Karpas-422 (cell line): Measurements from ENCODE around the gene CPN1. TPM values are rescaled to one million over a fixed set of nuclear protein-coding genes. Genes with fewer than 3 reads are reported as not detected.
"Not testable (repeated sequence)": the region's sequence is repeated elsewhere in the genome, so short reads cannot be mapped to it uniquely, and the experiment has no call there.

Experiments
- DNase-seq: peaks from one replicate; pipeline ENCODE4 v3.0.0-alpha.2; 2015
- H2AFZ ChIP-seq: fragments of 200-600 bp; sonication (generic); 2 replicates; pipeline ENCODE4 v1.6.1; 2014; ENCODE audit warnings: antibody characterized with exemption, low read length, mixed read lengths
- H3K27ac ChIP-seq: fragments of 200-600 bp; sonication (generic); 2 replicates; pipeline ENCODE4 v1.5.1; 2014; ENCODE audit warnings: mild to moderate bottlenecking, low read length, moderate library complexity
- H3K27me3 ChIP-seq: fragments of 200-600 bp; sonication (generic); 2 replicates; pipeline ENCODE4 v1.6.1; 2014; ENCODE audit warnings: low read length, mixed read lengths
- H3K36me3 ChIP-seq: fragments of 200-600 bp; sonication (generic); 2 replicates; pipeline ENCODE4 v1.6.1; 2014; ENCODE audit warnings: low read length, mixed read lengths; ENCODE audit not compliant: insufficient read depth
- H3K4me1 ChIP-seq: fragments of 200-600 bp; sonication (generic); 2 replicates; pipeline ENCODE4 v1.6.1; 2014; ENCODE audit warnings: mild to moderate bottlenecking, low read length, mixed read lengths
- H3K4me2 ChIP-seq: fragments of 200-600 bp; sonication (generic); 2 replicates; pipeline ENCODE4 v1.6.1; 2014; ENCODE audit warnings: low read length, low read depth, mild to moderate bottlenecking; ENCODE audit not compliant: poor library complexity, severe bottlenecking
- H3K4me3 ChIP-seq: fragments of 200-600 bp; sonication (generic); 2 replicates; pipeline ENCODE4 v1.5.1; 2014; ENCODE audit warnings: mild to moderate bottlenecking, antibody characterized with exemption, low read length, mixed read lengths
- H3K79me2 ChIP-seq: fragments of 200-600 bp; sonication (generic); 2 replicates; pipeline ENCODE4 v1.6.1; 2014; ENCODE audit warnings: mild to moderate bottlenecking, low read length, mixed read lengths
- H3K9ac ChIP-seq: fragments of 200-600 bp; sonication (generic); 2 replicates; pipeline ENCODE4 v1.6.0; 2014; ENCODE audit warnings: low read length
- H3K9me2 ChIP-seq: fragments of 200-600 bp; sonication (generic), shearing (Covaris generic); replicated peaks from 2 replicates; pipeline ENCODE4 v1.6.0; 2014; ENCODE audit warnings: mild to moderate bottlenecking, low read length, moderate library complexity; ENCODE audit not compliant: insufficient read depth
- H3K9me3 ChIP-seq: fragments of 300-700, 200-600 bp; sonication (generic); 2 replicates; pipeline ENCODE4 v1.6.1; 2014; ENCODE audit warnings: low read length, mixed read lengths
- H4K20me1 ChIP-seq: fragments of 200-600 bp; sonication (generic); 2 replicates; pipeline ENCODE4 v1.6.1; 2014; ENCODE audit warnings: mild to moderate bottlenecking, antibody characterized with exemption, low read length, low read depth; ENCODE audit not compliant: insufficient read depth
- total RNA-seq: library from RNA; depleted of rRNA; stranded (reverse); fragments of >200 nt; shearing (Covaris generic); gene quantifications from 2 replicates; pipeline ENCODE4 v1.2.3, GENCODE V29; 2014; ENCODE audit warnings: low replicate concordance

CPN1 gene
- total RNA-seq, 1 experiment from 2014 or later: not detected

- no peaks in the 10 kb centered on the region for H3K9me3 ChIP-seq
- H3K4me1 ChIP-seq: peaks cover 22% of the 10 kb centered on the region
- peak overlapping the region; percentile 54 for H3K4me2 ChIP-seq
- no peaks in the 10 kb centered on the region for H3K9me2 ChIP-seq
- H2AFZ ChIP-seq: peak overlapping the region; percentile 90
- H3K27me3 ChIP-seq: no peaks in the 10 kb centered on the region
- peak; percentile 61 for DNase-seq
- H3K4me3 ChIP-seq: 0 out of 2 replicates have a peak overlapping the region, but pooled peaks have one; percentile 0
- no peaks in the 10 kb centered on the region for H4K20me1 ChIP-seq
- peaks cover 2% of the 10 kb centered on the region for H3K79me2 ChIP-seq
- peak overlapping the region; percentile 41 for H3K9ac ChIP-seq
- H3K27ac ChIP-seq: peak overlapping the region; percentile 86
- no peaks in the 10 kb centered on the region for H3K36me3 ChIP-seq
These were observed 67.5 kb downstream of the CPN1 start for GRCh38 chr10:100014071-100014762.

GRCh38 chr10:100013621-100014020 lies 68.0 kb downstream of the CPN1 start:
- Histone ChIP-seq H3K79me2 (peaks cover 8% of the 10 kb centered on the region), H2AFZ (peak overlapping the region; percentile 90; the same call in 1 of the 2 replicates), H3K36me3 (no peaks in the 10 kb centered on the region), H3K4me1 (peaks cover 25% of the 10 kb centered on the region), H3K4me2 (peak overlapping the region; percentile 54), H3K4me3 (0 out of 2 replicates have a peak overlapping the region, but pooled peaks have one; percentile 0), H3K27me3 (no peaks in the 10 kb centered on the region), H3K9me2 (no peaks in the 10 kb centered on the region), H3K9ac (peak overlapping the region; percentile 41), H3K27ac (peak overlapping the region; percentile 86), H4K20me1 (no peaks in the 10 kb centered on the region), H3K9me3 (no peaks in the 10 kb centered on the region)
- DNase-seq: no peak

GRCh38 chr10:100011906-100012305 lies 69.8 kb downstream of the CPN1 start:
- H2AFZ ChIP-seq, DNase-seq, H4K20me1 ChIP-seq, H3K4me3 ChIP-seq, H3K4me2 ChIP-seq, H3K27ac ChIP-seq, H3K9ac ChIP-seq, H3K9me2 ChIP-seq, H3K27me3 ChIP-seq, H3K36me3 ChIP-seq, H3K9me3 ChIP-seq: not testable (repeated sequence)
- peaks cover 25% of the 10 kb centered on the region for H3K79me2 ChIP-seq
- H3K4me1 ChIP-seq: peaks cover 38% of the 10 kb centered on the region

GRCh38 chr10:100009793-100010676 lies 71.6 kb downstream of the CPN1 start, which contains the start of gene DNMBP:
DNMBP (minus strand) TSS chr10:100009947; CDS start chr10:99972124, 37,823 bp downstream.
- Histone ChIP-seq H3K79me2 (peaks cover 44% of the 10 kb centered on the region), H3K4me3 (peak within 1 kb of the TSS; percentile 95), H3K36me3 (no peaks in the 10 kb centered on the region), H3K27me3 (no peaks in the 10 kb centered on the region), H3K9me3 (no peaks in the 10 kb centered on the region), H3K27ac (peak within 1 kb of the TSS; percentile 74), H3K9me2 (no peaks in the 10 kb centered on the region), H3K4me2 (peak within 1 kb of the TSS; percentile 89), H4K20me1 (no peaks in the 10 kb centered on the region; the same call in 1 of the 2 replicates), H3K4me1 (peaks cover 50% of the 10 kb centered on the region), H3K9ac (peak within 1 kb of the TSS; percentile 93), H2AFZ (peak within 1 kb of the TSS; percentile 75)
- DNase-seq: peak; percentile 94

GRCh38 chr10:100009283-100009792 lies 72.3 kb downstream of the CPN1 start:
- peak; percentile 59 for DNase-seq
- no peaks in the 10 kb centered on the region for H3K36me3 ChIP-seq
- peaks cover 46% of the 10 kb centered on the region for H3K4me1 ChIP-seq
- H4K20me1 ChIP-seq: no peaks in the 10 kb centered on the region; the same call in 1 of the 2 replicates
- peak overlapping the region; percentile 89 for H3K4me2 ChIP-seq
- H3K27ac ChIP-seq: peak overlapping the region; percentile 74
- H3K9me2 ChIP-seq: no peaks in the 10 kb centered on the region
- H3K79me2 ChIP-seq: peaks cover 51% of the 10 kb centered on the region
- peak overlapping the region; percentile 95 for H3K4me3 ChIP-seq
- H2AFZ ChIP-seq: peak overlapping the region; percentile 51; the same call in 1 of the 2 replicates
- H3K9ac ChIP-seq: peak overlapping the region; percentile 93
- no peaks in the 10 kb centered on the region for H3K27me3 ChIP-seq
- no peaks in the 10 kb centered on the region for H3K9me3 ChIP-seq

- H3K4me3 ChIP-seq: peak overlapping the region; percentile 95
- H3K27ac ChIP-seq: peak overlapping the region; percentile 74
- no peaks in the 10 kb centered on the region for H3K9me2 ChIP-seq
- no peak for DNase-seq
- H3K4me1 ChIP-seq: peaks cover 41% of the 10 kb centered on the region
- H2AFZ ChIP-seq: peak overlapping the region; percentile 51; the same call in 1 of the 2 replicates
- H3K4me2 ChIP-seq: peak overlapping the region; percentile 89
- H3K27me3 ChIP-seq: no peaks in the 10 kb centered on the region
- no peaks in the 10 kb centered on the region; the same call in 1 of the 2 replicates for H4K20me1 ChIP-seq
- peaks cover 55% of the 10 kb centered on the region for H3K79me2 ChIP-seq
- peak overlapping the region; percentile 93 for H3K9ac ChIP-seq
- no peaks in the 10 kb centered on the region for H3K9me3 ChIP-seq
- H3K36me3 ChIP-seq: no peaks in the 10 kb centered on the region
These were observed 72.9 kb downstream of the CPN1 start for GRCh38 chr10:100008708-100009282.

- no peak overlapping the region for H2AFZ ChIP-seq
- peak overlapping the region; percentile 93 for H3K9ac ChIP-seq
- H3K79me2 ChIP-seq: peaks cover 61% of the 10 kb centered on the region
- H3K4me1 ChIP-seq: peaks cover 35% of the 10 kb centered on the region
- H3K4me2 ChIP-seq: peak overlapping the region; percentile 89
- peak overlapping the region; percentile 74 for H3K27ac ChIP-seq
- no peaks in the 10 kb centered on the region for H3K27me3 ChIP-seq
- H3K9me3 ChIP-seq: no peaks in the 10 kb centered on the region
- no peaks in the 10 kb centered on the region for H3K36me3 ChIP-seq
- no peaks in the 10 kb centered on the region; the same call in 1 of the 2 replicates for H4K20me1 ChIP-seq
- H3K9me2 ChIP-seq: no peaks in the 10 kb centered on the region
- DNase-seq: no peak
- H3K4me3 ChIP-seq: peak overlapping the region; percentile 95
These were observed 73.5 kb downstream of the CPN1 start for GRCh38 chr10:100008142-100008522.
